Measurements from ENCODE around the gene SLC44A5.

DNA sequence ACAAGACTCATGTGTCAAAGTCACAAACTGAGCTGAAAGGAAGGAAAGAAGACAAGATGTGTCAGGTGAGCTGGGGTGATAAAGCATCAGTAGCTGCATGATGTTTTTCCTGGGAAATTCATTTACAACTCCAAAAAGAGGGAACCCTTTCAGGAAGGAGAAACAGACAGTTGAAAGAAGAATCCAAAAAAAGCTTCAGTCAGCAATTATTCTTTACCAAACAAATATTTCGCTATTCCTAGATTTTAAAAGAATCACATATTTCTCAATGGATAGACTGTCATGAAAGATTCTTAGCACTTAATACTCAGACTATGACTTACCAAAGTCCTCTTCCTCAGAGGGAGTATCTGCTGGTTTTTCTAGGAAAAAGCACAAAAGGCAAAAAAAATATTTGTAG lies 214.7 kb downstream of the SLC44A5 start:
- TF ChIP-seq POLR2AphosphoS5 (IDR thresholded peaks at IDR 0.05; ENCODE audit: low read depth, low read length): no peak
- no peak for TF ChIP-seq POLR2A (IDR thresholded peaks at IDR 0.05; ENCODE audit: low read depth, low read length)
- no peak for TF ChIP-seq TAF1 (IDR thresholded peaks at IDR 0.05; ENCODE audit: borderline replicate concordance, low read depth, low read length)
